ENCODE data around the gene TP53I11.

DNA sequence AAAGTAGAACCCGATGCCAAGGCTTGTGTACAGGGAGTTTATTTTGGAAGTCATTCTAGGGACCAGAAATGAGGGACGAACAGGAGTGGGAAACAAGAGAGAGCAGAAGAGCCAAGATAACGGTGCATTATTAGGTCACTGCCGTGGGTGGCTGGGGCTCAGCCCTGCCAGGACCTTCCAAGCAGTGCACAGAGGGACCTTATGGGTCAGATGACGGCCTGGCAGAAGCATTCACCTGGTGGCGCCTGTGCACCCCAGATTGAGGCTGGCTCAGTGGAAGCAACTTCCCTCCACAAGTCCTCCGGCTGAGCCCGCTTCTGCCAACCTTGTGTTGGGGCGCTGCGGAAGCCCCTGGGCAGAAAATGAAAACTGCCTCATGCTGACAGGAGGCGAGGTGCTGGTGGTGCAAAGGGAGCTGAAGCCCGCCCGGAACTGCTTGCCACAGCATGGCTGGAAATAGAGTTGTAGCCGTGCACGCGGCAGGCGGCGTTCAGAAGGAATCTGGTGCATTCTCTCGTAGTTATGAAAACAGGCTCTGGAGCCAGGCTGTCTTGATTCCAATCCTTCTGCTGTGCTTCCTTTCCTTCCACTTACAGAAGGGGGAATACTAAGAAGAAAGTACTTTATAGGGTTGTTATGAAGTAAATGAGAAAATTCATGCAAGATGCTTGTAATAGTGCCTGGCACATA, 22.2 kb upstream of the TP53I11 start:
- TF ChIP-seq CTCF (IDR thresholded peaks at IDR 0.05) (no peak), POLR2A (IDR thresholded peaks at IDR 0.05) (no peak)

Measured in body of pancreas (tissue), 4 donors.